Epithelial cell of prostate (primary cell): ENCODE measurements around the gene LTC4S.
"Not testable (repeated sequence)": the region's sequence is repeated elsewhere in the genome, so short reads cannot be mapped to it uniquely, and the experiment has no call there.

Experiments used
- DNase-seq: peaks from one replicate; pipeline ENCODE4 v3.0.0-alpha.2; 2011; ENCODE audit warnings: low read depth, low spot score
- H3K27ac ChIP-seq: fragments of 450-650 bp; 2 replicates; pipeline ENCODE4 v1.5.1; 2017; ENCODE audit warnings: mild to moderate bottlenecking

The LTC4S gene, protein sequence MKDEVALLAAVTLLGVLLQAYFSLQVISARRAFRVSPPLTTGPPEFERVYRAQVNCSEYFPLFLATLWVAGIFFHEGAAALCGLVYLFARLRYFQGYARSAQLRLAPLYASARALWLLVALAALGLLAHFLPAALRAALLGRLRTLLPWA

DNA sequence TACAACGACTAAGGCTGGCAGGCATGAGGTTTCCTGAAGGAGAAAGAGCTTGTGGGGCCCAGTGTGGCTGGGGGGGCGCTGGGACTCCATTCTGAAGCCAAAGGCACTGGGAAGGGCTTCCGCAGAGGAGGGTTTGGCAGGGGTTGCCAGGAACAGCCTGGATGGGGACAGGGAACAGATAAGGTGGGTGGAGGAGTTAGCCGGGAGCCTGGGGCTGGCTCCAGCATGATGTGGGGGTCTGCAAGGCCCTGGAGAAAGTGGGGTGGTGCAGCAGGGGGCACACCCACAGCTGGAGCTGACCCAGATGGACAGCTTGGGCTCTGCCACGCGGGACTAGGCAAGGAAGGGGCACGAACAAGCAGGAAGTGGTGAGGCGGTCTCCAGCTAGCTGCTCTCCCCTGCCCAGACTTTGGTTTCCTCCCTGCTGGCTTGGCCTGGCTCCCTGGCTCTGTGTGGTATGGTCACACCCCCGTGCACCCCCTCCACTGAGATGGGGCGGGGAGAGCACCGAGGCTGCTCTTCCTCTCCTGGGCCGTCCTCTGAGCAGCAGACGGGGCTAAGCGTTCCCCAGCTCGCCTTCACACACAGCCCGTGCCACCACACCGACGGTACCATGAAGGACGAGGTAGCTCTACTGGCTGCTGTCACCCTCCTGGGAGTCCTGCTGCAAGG, at the start of gene LTC4S:
Gene LTC4S (plus strand): TSS at position 519 of the 672 bp plus-strand sequence. CDS start 95 bp downstream, at position 614.
- no peak within 1 kb of the TSS for H3K27ac ChIP-seq
- DNase-seq = no peak

DNA sequence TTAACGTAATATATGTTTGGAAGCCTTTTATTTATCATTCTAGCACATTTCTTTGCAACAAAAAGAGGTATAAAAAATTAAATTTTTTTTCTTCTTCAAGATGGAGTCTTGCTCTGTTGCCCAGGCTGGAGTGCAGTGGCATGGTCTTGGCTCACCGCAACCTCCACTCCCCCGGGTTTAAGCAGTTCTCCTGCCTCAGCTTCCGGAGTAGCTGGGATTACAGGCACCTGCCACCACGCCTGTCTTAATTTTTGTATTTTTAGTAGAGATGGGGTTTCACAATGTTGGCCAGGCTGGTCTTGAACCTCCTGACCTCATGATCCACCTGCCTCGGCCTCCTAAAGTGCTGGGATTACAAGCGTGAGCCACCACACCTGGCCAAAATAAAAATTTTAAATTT, 49.7 kb upstream of the LTC4S start:
- not testable (repeated sequence) for H3K27ac ChIP-seq, DNase-seq

DNA sequence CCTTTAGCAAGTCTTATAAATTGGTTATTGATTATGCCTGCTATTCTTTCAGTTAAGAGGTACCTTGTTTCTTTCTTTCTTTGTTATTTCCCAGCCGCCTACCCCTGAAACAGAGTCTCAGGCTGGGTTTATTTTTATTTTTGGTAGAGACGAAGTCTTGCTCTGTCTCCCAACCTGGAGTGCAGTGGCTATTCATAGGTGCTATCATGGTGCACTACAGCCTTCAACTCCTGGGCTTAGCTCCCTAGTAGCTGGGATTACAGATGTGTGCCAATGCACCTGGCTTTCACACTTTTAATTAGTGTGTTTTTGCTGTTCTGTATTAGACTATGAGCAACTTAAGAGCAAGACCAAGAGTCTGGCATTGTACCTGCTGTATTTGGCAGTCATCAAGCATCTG, 46.9 kb upstream of the LTC4S start:
- H3K27ac ChIP-seq = no peak overlapping the region
- no peak for DNase-seq

DNA sequence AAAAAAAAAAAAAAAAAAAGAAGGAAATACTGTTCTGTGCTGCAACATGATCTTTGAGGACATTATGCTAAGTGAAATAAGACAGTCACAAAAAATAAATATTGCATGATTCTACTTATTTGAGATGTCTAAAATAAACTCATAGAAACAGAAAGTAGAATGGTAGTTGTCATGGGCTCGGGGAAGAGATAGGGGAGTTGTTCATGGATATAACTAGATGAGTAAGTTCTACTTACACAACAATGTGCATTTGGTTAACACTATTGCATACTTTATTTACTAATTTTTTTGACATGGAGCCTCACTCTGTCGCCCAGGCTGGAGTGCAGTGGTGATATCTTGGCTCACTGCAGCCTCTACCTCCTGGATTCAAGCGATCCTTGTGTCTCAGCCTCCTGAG, 46.0 kb upstream of the LTC4S start:
- H3K27ac ChIP-seq = no peak overlapping the region
- no peak for DNase-seq

DNA sequence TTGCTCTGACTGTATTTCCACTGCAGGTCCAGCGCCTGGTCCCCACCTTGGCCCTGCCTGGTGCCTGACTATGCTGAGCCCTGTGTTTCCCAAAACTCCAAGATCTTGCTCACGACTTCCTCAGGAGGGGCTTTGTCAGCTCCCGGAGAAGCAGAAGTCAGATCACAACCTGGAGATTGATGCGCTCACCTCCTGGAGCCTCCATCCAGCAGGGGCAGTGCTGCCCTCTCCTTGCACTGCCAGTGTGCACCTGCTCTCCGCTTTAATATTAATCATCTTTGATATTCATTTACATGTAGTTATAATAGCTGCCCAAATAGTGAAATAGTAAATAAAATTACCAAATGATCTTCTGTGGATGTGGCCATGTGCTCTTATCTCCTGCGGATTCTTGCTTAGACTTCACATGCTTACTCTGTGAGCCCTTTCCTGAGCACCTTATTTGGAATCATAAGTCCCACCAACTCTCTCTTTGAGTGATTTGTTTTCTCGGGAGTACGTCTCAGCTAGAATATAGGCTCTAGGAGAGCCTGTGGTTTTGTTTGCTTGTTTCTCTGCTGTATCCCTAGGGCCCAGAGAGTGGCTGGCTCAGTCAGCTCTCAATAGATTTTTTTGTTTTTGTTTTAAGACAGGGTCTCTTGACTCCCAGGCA, 43.8 kb upstream of the LTC4S start:
- no peak overlapping the region for H3K27ac ChIP-seq
- DNase-seq = no peak

DNA sequence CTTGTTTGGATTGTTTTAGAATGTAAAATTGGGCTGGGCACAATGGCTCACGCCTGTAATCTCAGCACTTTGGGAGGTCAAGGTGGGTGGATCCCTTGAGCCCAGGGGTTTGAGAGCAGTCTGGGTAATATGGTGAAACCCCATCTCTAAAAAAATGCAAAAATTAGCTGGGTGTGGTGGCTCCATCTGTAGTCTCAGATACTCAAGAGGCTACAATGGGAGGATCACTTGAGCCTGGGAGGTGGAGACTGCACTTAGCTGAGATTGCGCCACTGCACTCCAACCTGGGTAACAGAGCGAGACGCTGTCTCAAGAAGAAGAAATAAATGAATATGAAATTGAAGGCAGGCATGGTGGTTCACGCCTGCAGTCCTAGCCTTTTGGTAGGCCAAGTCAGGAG, 39.8 kb upstream of the LTC4S start:
- no peak overlapping the region for H3K27ac ChIP-seq
- DNase-seq = no peak

DNA sequence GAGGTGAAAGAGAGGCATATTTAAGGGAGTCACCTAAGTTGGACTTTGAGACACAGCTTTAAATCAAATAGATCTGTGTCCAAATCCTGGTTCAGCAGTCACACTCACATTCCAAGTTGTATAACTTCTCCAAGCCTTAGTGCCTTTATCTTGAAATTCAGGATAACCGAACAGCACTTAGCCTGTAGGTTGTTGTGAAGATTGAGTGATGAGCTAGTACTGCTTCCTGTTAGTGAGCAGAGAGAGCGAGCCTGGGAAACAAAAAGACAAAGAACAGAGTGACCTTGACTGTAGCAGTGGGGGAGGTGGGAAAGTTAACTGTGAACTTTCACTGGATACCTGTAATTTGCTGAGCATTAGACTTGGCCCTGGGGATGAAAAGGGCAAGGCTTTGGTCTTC, 38.8 kb upstream of the LTC4S start:
- H3K27ac ChIP-seq = no peak overlapping the region
- DNase-seq = no peak

DNA sequence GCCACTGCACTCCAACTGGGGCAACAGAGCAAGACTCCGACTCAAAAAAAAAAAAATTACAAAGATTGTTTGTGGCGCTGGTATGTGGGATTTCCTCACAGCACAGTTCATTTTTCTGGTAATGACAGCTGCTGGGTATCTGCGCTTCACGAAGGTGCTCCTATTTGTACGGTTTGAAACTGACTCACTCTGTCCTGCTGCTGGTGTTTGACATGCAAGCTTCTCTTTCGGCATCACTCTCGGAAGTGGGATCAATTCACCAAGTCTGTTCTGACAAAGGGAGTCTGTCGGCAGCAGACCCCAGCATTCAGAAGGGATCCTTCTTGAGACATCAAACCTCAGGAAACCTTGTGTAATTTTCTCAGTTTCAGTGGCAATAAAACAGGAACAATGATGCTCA, 34.8 kb upstream of the LTC4S start:
- H3K27ac ChIP-seq = no peak overlapping the region
- DNase-seq = no peak

DNA sequence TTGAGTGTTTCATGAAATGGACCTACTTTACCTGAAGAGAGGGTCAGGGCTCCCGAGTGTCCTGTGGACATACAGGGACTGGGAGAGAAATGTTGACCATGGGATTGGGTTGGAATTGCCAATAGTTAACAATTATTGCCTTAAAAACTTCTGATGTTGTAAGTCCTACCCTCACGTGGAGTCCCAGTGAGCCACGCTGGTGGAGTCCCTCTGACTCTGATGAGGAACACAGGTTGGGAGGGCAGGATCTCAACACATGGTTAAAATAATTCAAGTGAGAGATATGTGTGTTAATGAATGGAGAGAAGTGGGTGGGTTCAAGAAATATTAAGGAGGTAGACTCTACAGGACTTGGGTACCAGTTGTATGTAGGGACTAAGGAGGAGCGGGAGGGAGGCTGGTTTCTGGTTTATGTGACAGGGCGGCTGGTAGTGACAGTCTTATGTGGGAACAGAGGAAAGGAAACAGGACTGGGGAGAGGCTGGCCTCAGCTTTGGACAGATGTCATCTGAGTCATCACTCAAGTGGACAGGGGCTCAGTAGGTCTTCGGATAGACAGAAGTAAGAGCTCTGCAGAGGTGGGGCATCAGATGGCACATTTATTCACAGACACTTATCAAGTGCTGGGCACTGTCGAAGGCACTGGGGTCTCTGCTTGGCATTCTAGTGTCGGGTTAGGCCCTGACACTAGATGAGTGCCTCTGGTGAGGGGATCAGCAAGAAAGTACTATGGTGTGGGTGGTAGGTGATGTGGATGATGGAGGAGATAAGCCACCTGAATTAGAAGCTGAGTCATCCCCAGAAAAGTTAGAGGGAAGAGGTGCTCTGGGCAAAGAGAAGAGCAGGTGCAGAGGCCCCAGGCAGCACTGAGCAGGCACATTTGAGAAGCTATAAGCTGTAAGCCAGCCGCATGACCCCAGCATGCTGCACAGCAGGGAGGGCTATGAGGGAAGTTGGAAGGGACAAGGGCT, 33.9 kb upstream of the LTC4S start:
- H3K27ac ChIP-seq = no peak overlapping the region
- no peak for DNase-seq

DNA sequence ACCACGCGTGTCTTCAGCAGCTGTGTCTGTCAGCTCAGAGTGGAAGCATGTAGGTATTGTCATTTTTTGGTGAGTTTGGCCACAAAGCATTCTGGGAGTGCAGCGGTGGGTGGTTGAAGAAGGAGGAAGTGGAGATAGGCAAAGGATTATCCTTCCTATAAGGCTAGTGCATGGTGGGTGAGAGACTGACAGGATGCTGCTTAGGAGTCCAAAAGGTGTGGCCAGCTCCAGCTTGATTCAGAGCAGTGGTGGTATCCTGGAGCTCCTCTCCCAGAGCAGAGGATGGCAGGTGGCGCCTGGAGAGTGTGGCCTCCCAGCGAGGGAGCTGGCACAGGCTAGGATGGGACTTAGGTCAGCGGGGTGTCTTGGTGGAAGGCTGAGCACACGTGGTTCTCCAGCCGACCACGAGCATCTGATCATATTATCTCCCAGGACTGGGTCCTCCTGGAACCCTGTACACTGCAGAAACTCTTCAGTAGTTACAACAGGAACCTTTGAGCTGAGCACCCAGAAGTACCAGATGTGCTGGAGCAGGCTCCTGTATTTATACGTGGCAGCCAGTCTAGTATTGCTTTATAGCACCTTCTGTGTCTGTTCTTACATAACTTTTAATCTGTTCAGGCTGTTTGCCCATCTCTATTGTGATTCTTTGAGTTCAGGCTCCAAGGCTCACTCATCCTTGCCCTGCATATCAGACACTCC, 31.6 kb upstream of the LTC4S start:
- peak overlapping the region; percentile 54 for H3K27ac ChIP-seq

DNA sequence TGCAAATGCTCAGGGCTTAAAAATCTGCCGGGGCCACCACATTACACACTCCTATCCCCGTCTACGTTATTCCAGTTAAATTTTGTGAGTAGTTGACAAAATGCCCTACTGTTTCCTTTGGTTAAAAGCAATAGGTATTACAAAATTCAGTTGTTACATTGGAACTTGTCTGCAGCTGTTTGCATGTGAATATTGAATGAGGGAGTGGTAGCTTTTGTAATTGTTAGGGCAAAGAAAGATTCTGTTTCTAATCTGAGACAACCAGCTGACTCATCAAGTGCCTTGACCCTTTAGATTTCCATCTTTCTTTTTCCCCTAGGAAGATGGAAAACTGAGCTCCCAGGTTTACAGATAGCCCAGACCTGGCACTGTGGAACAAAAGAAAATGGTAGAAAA, 31.0 kb upstream of the LTC4S start:
- peak overlapping the region; percentile 54 for H3K27ac ChIP-seq
- no peak for DNase-seq

More for the DNA sequence above, 31.6 kb upstream of the LTC4S start:
- DNase-seq = no peak

DNA sequence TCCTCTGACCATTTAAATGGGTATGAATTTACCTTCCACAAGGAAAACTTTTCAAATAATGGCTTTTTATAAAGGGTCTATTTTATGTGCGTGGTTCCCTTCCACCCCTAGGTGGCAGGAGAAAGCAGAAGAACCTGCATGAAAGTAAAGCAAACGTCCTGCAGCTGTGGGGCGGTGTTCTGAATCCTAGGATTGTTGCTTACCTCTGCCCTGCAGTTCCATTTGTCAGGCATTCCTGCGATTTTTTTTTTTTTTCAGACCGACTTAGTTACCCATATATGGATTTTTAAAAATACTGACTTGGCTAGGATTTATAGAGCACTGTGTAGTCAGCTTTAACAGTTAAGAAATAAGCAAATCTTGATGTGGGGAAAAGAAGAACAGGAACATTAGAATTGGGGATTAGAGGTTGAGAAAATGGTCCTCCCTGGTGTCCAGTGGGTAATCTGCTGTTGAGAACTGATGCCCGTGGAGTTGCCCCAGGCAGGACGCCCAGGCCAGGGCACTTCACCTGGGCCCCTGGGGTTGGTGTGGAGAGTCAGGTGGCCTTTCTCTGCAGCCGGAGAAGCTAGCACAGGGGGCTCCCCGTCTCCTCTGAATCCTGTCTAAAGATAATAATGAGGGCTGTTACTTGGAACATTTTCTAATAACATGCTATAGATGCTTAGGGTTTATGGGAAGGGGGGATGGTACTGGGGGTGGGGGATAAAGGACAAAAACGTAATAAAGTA, 30.4 kb upstream of the LTC4S start:
- H3K27ac ChIP-seq = peak overlapping the region; percentile 54
- peak; percentile 14 for DNase-seq

DNA sequence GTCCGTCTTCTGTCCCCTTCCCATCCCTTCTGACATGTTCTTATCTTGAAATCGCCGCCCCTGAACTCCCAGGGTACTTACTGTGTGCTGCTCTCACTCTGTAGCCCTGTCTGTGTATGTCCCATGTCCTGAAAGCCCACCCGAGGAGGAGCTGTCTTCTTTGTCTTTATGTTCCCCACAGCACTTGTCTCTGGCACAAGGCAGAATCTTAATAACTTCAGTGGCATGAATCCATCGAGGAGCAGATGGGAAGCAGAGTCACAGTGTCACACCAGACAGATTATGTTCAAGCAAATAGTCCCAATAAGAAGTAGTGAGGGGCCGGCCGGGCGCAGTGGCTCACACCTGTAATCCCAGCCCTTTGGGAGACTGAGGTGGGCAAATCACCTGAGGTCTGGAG, 29.7 kb upstream of the LTC4S start:
- peak overlapping the region; percentile 74 for H3K27ac ChIP-seq

DNA sequence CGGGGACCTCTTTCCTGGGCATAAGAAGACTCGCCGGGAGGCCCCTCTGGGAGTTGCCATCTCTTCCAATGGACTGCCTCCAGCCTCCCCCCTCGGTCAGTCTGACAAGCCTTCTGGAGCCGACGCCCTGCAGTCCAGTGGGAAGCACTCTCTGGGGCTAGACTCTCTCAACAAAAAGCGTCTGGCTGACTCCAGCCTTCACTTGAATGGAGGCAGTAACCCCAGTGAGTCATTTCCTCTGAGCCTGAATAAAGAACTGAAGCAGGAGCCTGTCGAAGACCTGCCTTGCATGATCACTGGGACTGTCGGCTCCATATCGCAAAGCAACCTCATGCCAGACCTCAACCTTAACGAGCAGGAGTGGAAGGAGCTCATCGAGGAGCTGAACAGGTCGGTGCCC, 28.4 kb upstream of the LTC4S start:
- H3K27ac ChIP-seq = peak overlapping the region; percentile 74
- DNase-seq = peak; percentile 36

More for the DNA sequence above, 29.7 kb upstream of the LTC4S start:
- DNase-seq = no peak

DNA sequence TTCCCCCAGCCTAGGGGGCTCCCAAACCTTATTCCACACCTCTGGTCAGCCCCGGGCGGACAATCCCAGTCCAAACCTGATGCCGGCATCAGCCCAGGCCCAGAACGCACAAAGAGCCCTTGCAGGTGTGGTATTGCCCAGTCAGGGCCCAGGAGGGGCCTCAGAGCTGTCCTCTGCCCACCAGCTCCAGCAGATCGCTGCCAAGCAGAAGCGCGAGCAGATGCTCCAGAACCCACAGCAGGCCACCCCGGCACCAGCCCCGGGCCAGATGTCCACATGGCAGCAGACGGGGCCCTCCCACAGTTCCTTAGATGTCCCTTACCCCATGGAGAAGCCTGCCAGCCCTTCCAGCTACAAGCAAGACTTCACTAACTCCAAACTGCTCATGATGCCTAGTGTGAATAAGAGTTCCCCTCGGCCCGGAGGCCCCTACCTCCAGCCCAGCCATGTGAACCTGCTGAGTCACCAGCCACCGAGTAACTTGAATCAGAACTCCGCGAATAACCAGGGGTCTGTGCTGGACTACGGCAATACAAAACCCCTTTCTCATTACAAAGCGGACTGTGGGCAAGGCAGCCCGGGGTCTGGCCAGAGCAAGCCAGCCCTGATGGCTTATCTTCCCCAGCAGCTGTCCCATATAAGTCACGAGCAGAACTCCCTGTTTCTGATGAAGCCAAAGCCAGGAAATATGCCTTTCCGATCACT, 27.6 kb upstream of the LTC4S start:
- no peak for DNase-seq
- H3K27ac ChIP-seq = peak overlapping the region; percentile 74

DNA sequence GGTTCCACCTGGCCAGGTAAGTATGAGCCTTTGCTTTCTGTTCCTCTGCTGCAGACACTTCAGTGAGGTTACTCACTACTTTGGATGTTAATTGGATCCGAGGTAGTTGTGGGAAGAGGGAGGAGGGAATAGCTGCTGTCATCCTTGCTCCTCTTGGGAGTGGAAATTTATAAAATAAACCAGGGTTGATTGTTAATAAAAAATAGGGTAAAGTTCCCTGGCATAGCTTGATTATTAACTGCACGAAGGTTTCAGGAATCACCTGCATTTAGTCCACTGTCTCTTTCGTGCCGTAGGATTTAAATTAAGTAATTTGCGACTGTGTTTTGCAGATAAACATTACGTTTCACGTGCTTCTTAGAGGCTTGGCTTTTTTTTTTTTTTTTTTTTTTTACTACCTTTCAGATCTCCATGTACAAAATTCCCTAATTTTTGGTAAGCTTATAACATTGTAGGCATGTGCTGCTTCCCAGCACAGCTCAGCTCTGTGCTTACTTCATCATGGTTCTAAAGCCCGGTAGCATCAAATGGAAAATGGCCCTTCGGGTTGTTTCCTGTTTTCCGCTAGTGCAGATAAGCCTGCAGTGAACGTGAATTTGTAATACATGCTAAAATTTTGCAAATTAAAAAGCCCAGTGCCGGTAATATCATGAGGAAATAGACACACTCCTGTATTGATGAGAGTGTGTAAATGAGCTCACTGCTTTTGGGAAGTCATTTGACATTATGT, 26.9 kb upstream of the LTC4S start:
- no peak for DNase-seq

DNA sequence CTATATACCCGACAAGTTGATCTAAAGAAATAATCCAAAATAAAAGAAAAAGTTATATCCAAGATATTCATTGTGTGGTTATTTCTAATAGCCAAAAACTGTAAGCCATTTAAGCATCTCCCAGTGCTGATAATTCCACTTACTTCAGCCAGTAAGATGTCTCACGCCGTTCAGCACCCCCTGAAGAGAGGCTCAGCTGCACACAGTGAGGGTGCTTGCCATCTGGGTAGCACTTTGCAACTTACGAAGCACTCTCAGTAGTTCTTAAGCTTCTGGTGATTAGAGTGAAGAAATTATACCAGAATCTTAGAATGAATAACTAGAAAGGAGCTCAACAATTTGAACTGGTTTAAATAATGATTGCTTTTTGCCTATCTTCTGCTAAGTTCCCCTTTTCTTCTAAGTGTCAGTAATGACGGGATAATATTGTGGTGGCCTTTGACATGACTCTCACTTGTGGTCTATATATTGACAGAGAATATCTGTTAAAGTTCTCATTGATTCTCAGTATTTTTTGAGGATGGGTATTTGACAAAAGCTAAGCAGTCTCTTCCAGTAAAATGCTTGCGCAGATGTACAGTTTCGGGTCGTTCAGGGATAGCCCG, 26.2 kb upstream of the LTC4S start:
- DNase-seq = no peak
- H3K27ac ChIP-seq = no peak overlapping the region

More for the DNA sequence above, 26.9 kb upstream of the LTC4S start:
- H3K27ac ChIP-seq = no peak overlapping the region
